ENCODE measurements around the gene GSTO2.

Gene GSTO2

DNA sequence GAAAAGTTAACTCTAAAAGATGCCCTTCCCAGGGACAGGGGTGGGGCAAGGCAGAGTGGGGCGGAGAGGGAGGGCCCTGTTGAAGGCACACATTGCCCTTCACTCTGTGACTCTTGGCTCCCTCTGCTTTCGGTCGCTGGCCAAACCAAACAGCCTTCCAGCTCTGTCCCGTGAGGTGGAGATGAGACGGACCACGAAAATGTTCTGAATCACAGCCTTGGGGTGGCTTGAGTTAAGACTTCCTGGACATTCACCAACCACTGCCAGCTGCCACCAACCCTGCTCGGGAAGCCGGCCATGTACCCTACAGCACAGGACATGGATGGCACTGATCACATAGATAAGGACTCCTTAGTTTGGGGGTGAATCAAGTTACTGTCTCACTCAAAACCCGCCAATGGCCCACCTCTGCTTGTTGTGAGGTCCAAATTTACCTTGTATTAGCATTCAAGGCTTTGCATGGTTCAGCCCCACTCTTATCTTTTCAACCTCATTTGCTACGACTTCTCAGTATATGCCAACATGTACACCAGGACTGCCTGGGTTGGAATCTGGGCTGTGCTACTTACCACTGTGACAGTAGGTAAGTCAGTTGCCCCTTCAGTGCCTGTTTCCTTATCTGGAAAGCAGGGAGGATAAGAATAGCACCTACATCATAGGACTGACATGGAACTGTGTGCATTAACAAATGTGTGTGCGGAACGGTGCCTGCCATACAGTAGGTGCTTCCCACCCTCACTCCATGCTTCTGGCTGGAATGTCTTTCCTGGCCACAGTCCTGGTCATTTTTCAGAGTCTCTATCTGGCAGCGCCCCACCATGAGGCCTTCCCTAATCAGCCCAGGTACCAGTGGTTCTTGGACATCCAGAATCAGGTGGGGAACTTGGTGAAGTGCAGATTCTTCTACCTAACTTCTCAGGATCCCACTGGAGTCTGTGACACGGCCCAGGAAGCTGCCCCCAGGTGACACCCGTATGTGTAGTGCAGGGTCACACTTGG, 41.3 kb downstream of the GSTO2 start:
- DNase-seq, result no peak

GRCh38 chr10:104311184-104311720, 42.3 kb downstream of the GSTO2 start:
- no peak for DNase-seq

DNA sequence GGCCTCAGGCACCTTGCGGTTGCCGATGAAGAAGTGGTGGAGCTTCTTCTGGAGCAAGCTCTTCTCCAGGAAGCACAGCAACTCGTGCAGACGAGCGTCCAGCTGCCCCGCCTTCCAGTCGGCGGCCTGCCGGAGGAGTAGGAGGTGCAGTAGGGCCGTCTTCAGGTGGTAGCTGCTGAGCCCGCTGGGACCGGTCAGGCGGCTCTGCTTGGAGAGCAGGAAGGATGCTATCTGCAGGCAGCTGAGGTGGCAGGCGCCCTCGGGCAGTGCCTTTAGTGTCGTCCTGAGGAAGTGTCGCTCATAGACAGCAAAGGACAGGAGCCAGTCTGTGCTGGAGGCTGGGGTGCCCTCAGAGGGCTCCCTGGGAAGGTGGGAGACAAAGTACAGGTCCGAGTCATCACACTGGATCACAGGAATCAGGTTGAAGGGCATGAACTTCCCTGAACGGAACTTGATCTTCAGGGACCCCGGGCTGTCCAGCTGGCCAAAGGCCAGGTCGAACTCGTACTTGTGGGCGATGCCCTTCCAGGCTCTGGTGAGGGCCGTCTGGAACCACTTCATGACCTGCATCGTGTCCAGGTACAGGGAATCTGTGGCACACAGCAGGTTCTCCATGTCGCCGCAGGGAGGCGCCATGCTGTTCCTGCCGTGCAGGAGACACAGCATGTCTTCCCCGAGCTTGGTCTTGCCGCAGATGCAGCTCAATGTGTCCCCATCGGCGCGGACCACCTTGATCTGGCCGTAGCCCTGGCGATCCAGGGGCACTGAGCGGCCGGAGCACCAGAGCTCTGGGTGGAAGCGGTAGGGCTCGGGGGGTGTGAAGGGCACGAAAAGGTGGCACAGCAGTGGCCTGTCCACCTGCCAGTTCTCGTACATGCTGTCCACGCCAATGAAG, 45.9 kb downstream of the GSTO2 start:
- DNase-seq, result no peak

- DNase-seq, result no peak
Observed at GRCh38 chr10:104315486-104315921, 46.5 kb downstream of the GSTO2 start.

DNA sequence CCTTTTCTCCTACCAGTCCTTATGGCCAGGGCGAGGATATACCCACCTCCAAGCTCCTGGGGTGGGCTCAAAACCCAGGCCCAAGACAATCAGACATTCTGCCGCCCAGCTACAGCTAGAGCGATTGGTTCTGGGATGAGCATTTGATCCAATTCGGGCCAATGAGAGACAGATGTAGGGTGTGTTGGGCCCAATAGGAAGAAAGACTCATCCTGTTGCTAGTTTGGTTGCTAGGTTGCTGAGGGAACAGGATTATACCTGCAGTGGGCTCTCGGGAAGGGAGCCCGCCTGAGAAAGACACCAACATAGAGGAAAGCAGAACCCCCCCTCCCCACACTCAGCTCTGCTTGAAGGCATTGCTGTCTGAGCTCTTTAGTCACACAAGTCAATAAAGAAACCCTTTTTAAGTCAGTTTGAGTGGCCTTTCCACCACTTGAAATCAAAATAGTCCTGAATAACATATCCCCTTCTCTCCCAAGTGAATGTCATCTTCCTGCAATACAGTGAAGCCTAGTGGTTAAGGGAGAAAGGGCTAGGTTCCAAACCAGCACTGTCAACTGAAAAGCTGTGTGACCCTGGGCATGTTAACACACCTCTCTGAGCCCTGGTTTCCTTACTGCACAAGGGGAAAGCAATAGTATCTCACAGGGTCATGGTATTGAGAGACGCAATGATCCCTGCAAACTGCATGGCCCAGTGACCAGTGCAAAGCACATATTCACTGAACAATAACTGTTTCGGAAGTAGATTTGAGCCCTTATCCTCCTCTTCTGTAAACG, 47.5 kb downstream of the GSTO2 start:
- DNase-seq, result no peak

- no peak for DNase-seq
Observed at GRCh38 chr10:104317269-104317710, 48.3 kb downstream of the GSTO2 start.

DNA sequence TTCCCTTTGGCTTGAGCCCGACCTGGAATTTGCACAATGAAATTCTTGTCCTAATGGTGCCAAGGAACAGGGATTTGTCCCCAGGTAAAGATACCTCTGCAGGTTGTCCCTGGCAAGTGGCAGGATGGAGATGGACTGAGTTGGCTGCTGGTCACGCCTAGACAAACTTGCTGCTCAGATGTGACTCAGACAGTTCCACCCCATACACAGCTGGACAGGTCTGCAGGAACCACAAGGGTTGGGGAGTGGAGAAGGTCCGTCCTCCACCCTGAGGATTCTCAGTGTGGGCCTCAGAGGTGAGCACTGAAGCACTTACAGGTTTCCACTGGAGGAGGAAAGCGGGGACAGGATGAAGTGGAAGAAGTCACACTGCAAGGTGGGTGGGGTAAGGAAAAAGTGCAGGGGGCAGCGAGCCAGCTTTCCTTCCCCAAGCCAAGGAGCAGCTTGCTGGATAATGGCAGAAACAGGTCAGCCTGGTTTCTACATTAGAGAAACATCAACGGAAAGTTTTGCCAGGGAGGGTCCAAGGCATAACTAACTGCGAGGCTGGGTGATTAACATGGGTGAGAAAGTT, 48.8 kb downstream of the GSTO2 start:
- DNase-seq, result no peak

- no peak for DNase-seq
Observed at GRCh38 chr10:104318326-104318725, 49.3 kb downstream of the GSTO2 start.

DNA sequence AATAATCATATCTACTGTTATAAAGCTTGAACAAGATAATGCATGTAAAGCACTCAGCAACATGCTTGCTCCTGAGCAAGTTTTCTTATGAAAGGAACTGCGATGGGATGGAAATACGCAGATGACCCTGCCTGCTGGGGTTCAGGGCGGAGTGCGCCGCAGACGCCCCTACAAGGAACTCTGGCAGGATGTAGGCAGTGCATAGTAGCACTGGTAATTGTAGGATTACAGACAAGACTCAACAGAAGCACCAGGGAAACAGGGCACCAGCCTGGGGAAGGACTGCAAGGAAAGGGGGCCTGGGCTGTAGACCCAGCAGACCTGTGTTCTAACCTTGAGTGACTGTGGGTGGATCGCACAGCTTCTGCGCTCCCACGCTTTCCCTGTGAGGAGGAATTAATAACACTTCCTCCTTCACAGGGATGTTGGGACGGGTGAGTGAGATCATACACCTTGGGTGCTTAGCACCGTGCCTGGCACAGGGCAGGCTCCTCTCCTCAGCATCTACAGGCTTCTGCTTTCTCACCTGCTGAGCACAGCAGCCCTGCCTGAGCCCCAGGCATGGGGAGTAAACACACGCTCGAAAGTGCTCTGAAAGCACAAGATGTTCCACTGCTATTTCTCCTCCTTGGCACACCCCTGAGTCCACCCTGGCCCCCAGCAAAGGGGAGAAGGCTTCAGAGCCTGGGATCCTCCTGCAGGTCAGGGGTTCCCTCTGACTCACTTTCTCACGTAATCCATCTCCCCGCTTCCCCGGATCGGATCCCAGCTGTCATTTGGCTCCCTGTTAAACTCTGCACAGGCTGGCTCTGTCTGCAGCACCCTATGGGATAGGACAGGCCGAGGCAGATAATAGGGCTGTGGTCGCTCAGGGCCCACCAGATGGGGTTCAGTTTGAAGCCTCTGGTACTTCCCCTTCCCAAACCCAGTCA, 50.1 kb downstream of the GSTO2 start:
- DNase-seq, result no peak

DNA sequence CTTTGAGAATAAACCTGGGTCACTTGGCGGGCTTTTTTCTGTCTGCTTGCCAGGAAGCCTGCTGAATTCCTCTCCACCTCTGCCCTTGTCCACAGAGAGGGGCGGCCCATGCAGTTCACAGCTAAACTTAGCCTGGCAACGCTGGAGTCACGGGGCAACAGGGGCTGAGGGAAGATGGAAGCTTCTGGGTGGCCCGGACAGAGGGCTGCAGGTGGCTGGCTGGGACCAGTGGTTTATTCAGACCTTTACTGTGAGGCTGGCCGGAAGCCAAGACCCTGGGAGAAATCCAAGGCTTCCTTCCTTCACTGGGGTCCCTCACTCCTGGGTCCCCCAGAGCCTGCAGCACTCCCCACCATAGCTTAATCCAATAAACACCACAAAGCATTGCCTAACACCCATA, 52.2 kb downstream of the GSTO2 start:
- DNase-seq, result no peak

- DNase-seq, result peak; percentile 21 to 26
Observed at GRCh38 chr10:104321725-104322415, 52.9 kb downstream of the GSTO2 start.

DNA sequence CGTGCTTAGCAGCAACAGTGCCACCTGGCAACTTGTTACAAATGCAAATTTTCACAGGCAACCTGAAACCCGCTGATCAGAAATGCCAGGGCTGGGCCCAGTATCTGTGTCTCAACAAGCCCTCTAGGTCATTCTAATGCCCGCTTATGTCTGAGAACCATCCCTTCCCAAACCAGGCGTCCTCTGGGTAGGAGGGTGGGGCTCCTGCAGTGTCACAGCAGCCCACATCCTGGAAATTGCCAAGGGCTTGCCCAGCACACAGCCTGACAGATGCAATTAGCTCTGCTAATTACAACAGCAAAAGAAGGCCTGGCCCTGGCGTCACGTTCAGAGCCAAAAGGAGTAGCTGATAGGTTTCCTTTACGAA, 53.4 kb downstream of the GSTO2 start:
- peak in 1 of 2 experiments; percentile 49 for DNase-seq

GRCh38 chr10:104323085-104323484, 54.1 kb downstream of the GSTO2 start:
- no peak for DNase-seq

DNA sequence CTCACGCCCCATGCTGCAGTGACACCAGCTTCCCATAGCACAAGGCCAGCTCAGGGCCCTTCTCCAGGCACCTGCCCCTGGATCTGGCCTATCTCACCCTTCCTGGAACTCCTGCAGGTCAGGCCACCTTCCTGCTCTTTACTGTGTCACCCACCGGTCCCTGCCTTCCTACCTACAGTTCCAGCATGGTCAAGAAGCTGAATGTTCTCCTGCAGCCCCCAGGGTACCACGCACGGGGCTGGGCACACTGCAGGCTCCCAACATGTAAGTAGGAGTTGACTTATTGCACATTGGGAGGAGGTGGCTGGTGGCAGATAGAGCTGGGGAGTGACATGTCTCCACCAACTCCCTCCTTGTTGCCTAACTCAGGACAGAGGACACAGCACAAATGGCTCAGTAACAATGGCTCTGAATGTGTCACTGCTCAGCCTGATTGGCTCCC, 54.8 kb downstream of the GSTO2 start:
- peak; percentile 49 to 70 for DNase-seq

GRCh38 chr10:104324221-104324686, 55.3 kb downstream of the GSTO2 start:
- peak; percentile 87 to 92 for DNase-seq

- no peak for DNase-seq
Observed at GRCh38 chr10:104324931-104325330, 55.9 kb downstream of the GSTO2 start.

- DNase-seq, result peak; percentile 27 to 56
Observed at GRCh38 chr10:104325436-104326435, 56.8 kb downstream of the GSTO2 start.

GRCh38 chr10:104326991-104327610, 58.1 kb downstream of the GSTO2 start:
- no peak for DNase-seq

Measured in Kasumi-1 (cell line).